Activated CD8-positive, alpha-beta T cell treated with anti-CD3 and anti-CD28 coated beads for 36 hours (primary cell): ENCODE results near the gene BIRC2. TPM values are rescaled to one million over a fixed set of nuclear protein-coding genes. Genes with fewer than 3 reads are reported as not detected.
A peak's percentile ranks its signal among the peaks of the same experiment; 100 is the strongest.

Experiments used
- ATAC-seq: fragments of 200-7000 bp; cut with Tn5 transposase; one replicate; pipeline ENCODE4 v1.10.0; 2021; ENCODE audit warnings: mild to moderate bottlenecking, moderate library complexity
- CTCF ChIA-PET: fragments of 350-600 bp; sonication (Branson Sonifier 250); formaldehyde crosslinking; loops from one replicate; lab custom pipeline; 2021; ENCODE audit warnings: antibody characterized with exemption; lab: Charles Lee
- POLR2A ChIA-PET: fragments of 350-600 bp; sonication (Branson Sonifier 250); formaldehyde crosslinking; loops from one replicate; lab custom pipeline; 2021; ENCODE audit warnings: antibody characterized with exemption; lab: Charles Lee
- DNase-seq: peaks from one replicate; pipeline ENCODE4 v3.0.0-alpha.2; 2020
- H3K27ac Mint-ChIP-seq: one replicate; pipeline ENCODE4 v1.8.0; 2021; ENCODE audit warnings: mild to moderate bottlenecking, mixed read lengths
- H3K27me3 Mint-ChIP-seq: one replicate; pipeline ENCODE4 v1.8.0; 2021; ENCODE audit warnings: mixed read lengths
- H3K36me3 Mint-ChIP-seq: one replicate; pipeline ENCODE4 v1.8.0; 2021; ENCODE audit warnings: low read depth, mixed read lengths
- H3K4me1 Mint-ChIP-seq: one replicate; pipeline ENCODE4 v1.8.0; 2021; ENCODE audit warnings: low read depth, mixed read lengths
- H3K4me3 Mint-ChIP-seq: one replicate; pipeline ENCODE4 v1.8.0; 2021; ENCODE audit warnings: mild to moderate bottlenecking, moderate library complexity, mixed read lengths
- H3K9me3 Mint-ChIP-seq: one replicate; pipeline ENCODE4 v1.8.0; 2021; ENCODE audit warnings: mixed read lengths
- intact Hi-C: fragments of 100-400 bp; cut with micrococcal nuclease; formaldehyde crosslinking; loops from one replicate; pipeline ENCODE4 v1.10.0; 2022
- total RNA-seq, 2 experiments: library from RNA; stranded (reverse); gene quantifications; one replicate each; pipeline ENCODE4 v1.2.3, GENCODE V29; 2021
- TF ChIP-seq, protein P1 (sequence below): fragments of 200-600 bp; IDR thresholded peaks from one replicate; pipeline ENCODE4 v1.8.0; 2022; ENCODE audit warnings: antibody characterized with exemption, mild to moderate bottlenecking

Gene BIRC2
- total RNA-seq, 2 experiments from 2014 or later = 29.8 to 32.9 TPM

DNA sequence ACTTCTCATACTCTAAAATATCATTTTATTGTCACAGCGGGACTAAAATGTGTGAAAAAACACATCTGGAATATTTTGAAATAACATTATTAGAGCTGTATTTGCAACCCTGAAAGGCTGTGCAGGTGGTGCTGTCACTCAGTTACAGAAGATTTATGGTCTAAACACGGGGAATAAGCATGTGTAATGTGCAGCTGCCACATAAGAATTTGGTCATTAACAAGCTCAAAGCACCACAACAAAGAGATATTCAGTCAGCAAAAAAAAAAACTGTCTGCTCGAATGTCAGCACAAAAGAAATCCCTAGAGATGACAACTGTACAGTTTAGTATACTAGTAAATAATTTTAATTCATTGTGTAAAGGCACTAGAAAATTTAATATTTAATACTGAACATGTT, 74.2 kb downstream of the BIRC2 start:
- no peaks in the 10 kb centered on the region for H3K27me3 Mint-ChIP-seq
- no peak overlapping the region for H3K4me3 Mint-ChIP-seq
- DNase-seq (no peak), ATAC-seq (no peak)
- peaks cover 60% of the 10 kb centered on the region for H3K36me3 Mint-ChIP-seq
- peak overlapping the region; percentile 50 for H3K27ac Mint-ChIP-seq
- H3K9me3 Mint-ChIP-seq = peaks cover 15% of the 10 kb centered on the region
- TF ChIP-seq, protein P1, sequence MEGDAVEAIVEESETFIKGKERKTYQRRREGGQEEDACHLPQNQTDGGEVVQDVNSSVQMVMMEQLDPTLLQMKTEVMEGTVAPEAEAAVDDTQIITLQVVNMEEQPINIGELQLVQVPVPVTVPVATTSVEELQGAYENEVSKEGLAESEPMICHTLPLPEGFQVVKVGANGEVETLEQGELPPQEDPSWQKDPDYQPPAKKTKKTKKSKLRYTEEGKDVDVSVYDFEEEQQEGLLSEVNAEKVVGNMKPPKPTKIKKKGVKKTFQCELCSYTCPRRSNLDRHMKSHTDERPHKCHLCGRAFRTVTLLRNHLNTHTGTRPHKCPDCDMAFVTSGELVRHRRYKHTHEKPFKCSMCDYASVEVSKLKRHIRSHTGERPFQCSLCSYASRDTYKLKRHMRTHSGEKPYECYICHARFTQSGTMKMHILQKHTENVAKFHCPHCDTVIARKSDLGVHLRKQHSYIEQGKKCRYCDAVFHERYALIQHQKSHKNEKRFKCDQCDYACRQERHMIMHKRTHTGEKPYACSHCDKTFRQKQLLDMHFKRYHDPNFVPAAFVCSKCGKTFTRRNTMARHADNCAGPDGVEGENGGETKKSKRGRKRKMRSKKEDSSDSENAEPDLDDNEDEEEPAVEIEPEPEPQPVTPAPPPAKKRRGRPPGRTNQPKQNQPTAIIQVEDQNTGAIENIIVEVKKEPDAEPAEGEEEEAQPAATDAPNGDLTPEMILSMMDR = no peak
- peaks cover 95% of the 10 kb centered on the region for H3K4me1 Mint-ChIP-seq
- ChIA-PET CTCF (interaction anchor here (0.7 to 1.5 kb wide), 5 partner anchors 9 to 102 kb away, joined by 3 to 7 read pairs (median 3); no protein-coding TSS in a partner anchor), POLR2A (interaction anchor here (1.2 to 3.0 kb wide), 6 partner anchors 10 to 31 kb away, joined by 3 to 11 read pairs (median 5); no protein-coding TSS in a partner anchor)
- intact Hi-C loops = no loop called here

DNA sequence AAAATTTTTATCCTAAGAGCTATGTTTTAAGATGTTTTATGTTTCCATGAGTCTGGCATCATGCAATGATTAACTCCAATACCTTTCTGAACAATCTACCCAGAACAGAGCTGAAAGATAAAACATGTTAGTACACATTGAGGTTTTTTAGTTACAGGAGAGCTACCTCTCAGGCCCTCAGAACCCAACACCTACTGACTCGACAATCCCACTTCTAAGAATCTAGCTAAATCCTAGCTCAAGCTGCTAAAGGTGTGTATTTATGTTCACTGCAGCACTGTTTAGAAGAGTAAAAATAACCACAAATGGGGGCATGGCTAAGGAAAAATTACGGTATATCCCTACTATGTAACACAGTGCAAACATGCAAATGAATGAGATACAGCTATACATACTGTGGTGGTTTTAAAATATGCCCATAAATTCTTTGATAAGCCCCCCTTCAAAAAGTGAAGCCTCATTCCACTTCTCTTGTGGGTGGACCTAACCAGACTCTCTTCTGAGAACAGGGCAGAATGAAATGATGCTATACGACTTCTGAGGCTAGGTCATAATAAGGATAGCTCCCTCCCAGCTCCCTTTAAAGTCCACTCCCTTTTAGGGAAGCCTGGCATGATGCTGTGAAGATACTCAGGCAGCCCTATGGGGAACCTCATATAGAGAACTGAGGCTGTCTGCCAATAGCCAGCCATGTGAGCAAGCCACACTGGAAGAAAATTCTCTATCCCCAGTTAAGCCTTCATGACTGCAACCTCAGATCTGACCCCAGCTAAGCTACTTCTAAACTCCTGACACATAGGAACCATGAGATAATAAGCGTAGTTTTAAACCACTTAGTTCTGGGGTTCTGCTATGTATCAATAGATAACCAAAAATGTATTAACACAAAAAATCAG, 76.1 kb downstream of the BIRC2 start:
- intact Hi-C loops = no loop called here
- DNase-seq (no peak), ATAC-seq (peak; percentile 47)
- Mint-ChIP-seq H3K27ac (peak overlapping the region; percentile 74), H3K4me3 (no peak overlapping the region), H3K4me1 (peaks cover 86% of the 10 kb centered on the region), H3K36me3 (peaks cover 52% of the 10 kb centered on the region), H3K9me3 (peaks cover 8% of the 10 kb centered on the region), H3K27me3 (no peaks in the 10 kb centered on the region)
- ChIA-PET POLR2A (interaction anchor here (0.8 to 1.3 kb wide), 4 partner anchors 9 to 29 kb away, joined by 3 to 5 read pairs (median 3); no protein-coding TSS in a partner anchor), CTCF (interaction anchor here (0.9 to 2.3 kb wide), 7 partner anchors 10 to 129 kb away, joined by 3 to 18 read pairs (median 6); no protein-coding TSS in a partner anchor)
- TF ChIP-seq, protein P1 = no peak

DNA sequence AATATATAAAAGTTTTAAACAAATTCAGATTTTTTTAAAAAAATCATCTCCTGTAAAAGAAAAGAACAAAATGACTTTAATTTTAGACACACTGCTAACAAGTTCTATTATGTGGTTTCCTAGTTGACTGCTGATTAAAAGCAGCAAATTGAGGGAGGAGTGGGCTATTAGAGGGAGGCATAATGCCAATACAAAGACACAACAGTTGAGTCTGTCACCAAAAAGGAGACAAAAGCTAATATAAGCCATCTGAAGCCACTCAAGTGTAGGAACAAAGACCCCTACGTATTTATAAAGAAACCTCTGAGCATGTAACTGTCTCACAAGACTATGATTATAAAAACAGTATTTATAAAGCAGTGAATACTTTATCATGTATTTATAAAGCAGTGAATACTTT, 76.9 kb downstream of the BIRC2 start:
- CTCF ChIA-PET = interaction anchor here (0.9 to 2.3 kb wide), 4 partner anchors 28 to 130 kb away, joined by 3 to 18 read pairs (median 5); no protein-coding TSS in a partner anchor
- intact Hi-C loops = no loop called here
- peak overlapping the region; percentile 32 for H3K27ac Mint-ChIP-seq
- TF ChIP-seq, protein P1 = no peak
- DNase-seq = no peak
- H3K9me3 Mint-ChIP-seq = peaks cover under 1% of the 10 kb centered on the region
- H3K4me3 Mint-ChIP-seq = no peak overlapping the region
- no peak for ATAC-seq
- H3K27me3 Mint-ChIP-seq = no peaks in the 10 kb centered on the region
- POLR2A ChIA-PET = interaction anchor here (1.3 kb wide), 1 partner anchor 28 kb away, joined by 3 read pairs; no protein-coding TSS in a partner anchor
- peaks cover 82% of the 10 kb centered on the region for H3K4me1 Mint-ChIP-seq
- H3K36me3 Mint-ChIP-seq = peaks cover 49% of the 10 kb centered on the region

DNA sequence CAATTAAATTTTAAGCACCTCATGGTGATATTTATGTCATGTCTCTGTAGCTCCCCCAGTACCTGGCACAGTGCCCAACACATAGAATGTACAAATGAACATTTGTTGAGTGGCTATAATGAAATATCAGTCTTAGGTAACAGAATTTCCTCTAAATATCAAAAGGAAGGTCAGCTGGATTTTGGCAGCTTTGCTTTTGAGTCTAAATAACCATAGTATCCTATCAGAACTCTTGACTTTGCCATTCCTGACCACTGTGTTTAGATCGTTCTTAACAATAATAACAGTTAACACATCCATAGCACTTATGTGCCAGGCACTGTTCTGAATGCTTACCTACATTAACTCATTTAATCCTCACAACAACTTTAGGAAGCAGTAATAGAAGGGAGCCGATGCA, 79.0 kb downstream of the BIRC2 start:
- peak overlapping the region; percentile 44 for H3K27ac Mint-ChIP-seq
- no peak for ATAC-seq
- POLR2A ChIA-PET = interaction anchor here (1.0 to 1.6 kb wide), 3 partner anchors 9 to 66 kb away, joined by 3 to 10 read pairs (median 3); no protein-coding TSS in a partner anchor

More for the DNA sequence above, 79.0 kb downstream of the BIRC2 start:
- no peak for DNase-seq
- intact Hi-C loops = no loop called here
- TF ChIP-seq, protein P1 = no peak
- CTCF ChIA-PET = interaction anchor here (0.8 to 2.6 kb wide), 6 partner anchors 8 to 84 kb away, joined by 3 to 18 read pairs (median 4); no protein-coding TSS in a partner anchor
- peaks cover 53% of the 10 kb centered on the region for H3K36me3 Mint-ChIP-seq
- H3K4me1 Mint-ChIP-seq = peaks cover 84% of the 10 kb centered on the region
- H3K9me3 Mint-ChIP-seq = no peaks in the 10 kb centered on the region
- no peak overlapping the region for H3K4me3 Mint-ChIP-seq
- no peaks in the 10 kb centered on the region for H3K27me3 Mint-ChIP-seq
